Measurements from ENCODE around the gene PRLR. TPM values are rescaled to one million over a fixed set of nuclear protein-coding genes. Genes with fewer than 3 reads are reported as not detected.

PRLR gene
- total and polyA plus RNA-seq, 2 experiments from 2014 or later: 0.31 to 2.2 TPM

DNA sequence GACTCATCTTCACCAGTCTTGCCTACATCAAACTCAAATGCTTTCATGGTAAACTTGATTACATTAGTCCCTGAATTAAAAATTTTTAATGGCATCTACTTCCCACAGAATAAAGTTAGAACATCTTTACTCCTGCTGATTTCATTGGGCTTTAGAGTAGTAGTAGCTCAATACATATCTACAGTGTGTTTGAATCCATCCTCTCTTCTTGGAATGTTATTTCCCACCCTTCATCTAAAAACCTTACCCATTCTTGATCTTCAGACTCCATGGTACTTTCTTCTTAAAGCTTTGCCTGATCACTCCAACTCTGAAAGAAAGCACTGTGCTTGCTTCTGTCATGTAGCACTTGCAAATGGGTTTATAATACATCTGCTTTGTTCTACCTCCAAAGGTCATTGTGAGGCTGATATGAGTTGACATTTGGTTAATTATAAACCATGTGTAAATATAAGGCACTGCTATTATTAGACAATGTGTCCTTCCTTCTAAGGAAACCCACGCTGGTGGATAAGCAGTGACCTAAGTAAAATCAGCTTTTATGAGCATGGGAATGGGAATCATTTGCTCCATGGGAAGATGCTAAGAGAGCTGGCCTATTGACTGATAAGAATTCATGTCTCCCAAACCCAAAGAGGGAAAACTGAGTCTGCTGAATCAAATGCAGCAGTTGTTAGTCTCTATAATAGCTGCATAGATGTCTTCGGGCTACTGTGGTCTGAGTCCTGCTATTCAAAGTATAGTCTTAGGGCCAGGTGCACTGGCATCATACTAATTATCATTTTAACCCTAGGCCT is 7.5 kb upstream of the PRLR start:
- Mint-ChIP-seq H3K4me3 (no peak overlapping the region), H3K4me1 (peaks cover 13% of the 10 kb centered on the region; the same call in 2 of the 3 replicates), H3K9me3 (no peaks in the 10 kb centered on the region), H3K27ac (no peak overlapping the region), H3K27me3 (ENCODE audit: insufficient read depth, low read depth, poor library complexity) (no peaks in the 10 kb centered on the region), H3K36me3 (ENCODE audit: low read depth) (no peaks in the 10 kb centered on the region)
- Histone ChIP-seq H2AFZ (no peak overlapping the region), H4K20me1 (replicated peaks; ENCODE audit: insufficient read depth) (no peaks in the 10 kb centered on the region), H3K27ac (ENCODE audit: low read depth) (no peak overlapping the region), H3K4me1 (ENCODE audit: insufficient read depth) (no peaks in the 10 kb centered on the region), H3K79me2 (replicated peaks; ENCODE audit: insufficient read depth) (no peaks in the 10 kb centered on the region), H3K4me3 (no peak overlapping the region), H3K9me2 (ENCODE audit: insufficient read depth) (peaks cover 8% of the 10 kb centered on the region), H3F3A (replicated peaks; ENCODE audit: low read depth) (no peaks in the 10 kb centered on the region), H3K27me3 (ENCODE audit: insufficient read depth) (no peaks in the 10 kb centered on the region), H3K4me2 (no peak overlapping the region), H3K36me3 (ENCODE audit: insufficient read depth) (no peaks in the 10 kb centered on the region)
- TF ChIP-seq JUNB (IDR thresholded peaks at IDR 0.05; ENCODE audit: unreplicated experiment) (no peak), ZNF114 (CRISPR knock-in tag; IDR thresholded peaks at IDR 0.05) (no peak), ZNF331 (CRISPR knock-in tag; IDR thresholded peaks at IDR 0.05; ENCODE audit: low read depth) (no peak), NANOG (IDR thresholded peaks at IDR 0.05; ENCODE audit: borderline replicate concordance) (no peak), POLR2AphosphoS5 (IDR thresholded peaks at IDR 0.05; ENCODE audit: low read depth) (no peak), CREB1 (CRISPR knock-in tag; IDR thresholded peaks at IDR 0.05; ENCODE audit: low read depth) (no peak), STAT1 (IDR thresholded peaks at IDR 0.05; ENCODE audit: unreplicated experiment) (no peak), EZH2 (IDR thresholded peaks at IDR 0.05; ENCODE audit: low read depth, unreplicated experiment) (no peak)
- TF ChIP-seq, protein P1, sequence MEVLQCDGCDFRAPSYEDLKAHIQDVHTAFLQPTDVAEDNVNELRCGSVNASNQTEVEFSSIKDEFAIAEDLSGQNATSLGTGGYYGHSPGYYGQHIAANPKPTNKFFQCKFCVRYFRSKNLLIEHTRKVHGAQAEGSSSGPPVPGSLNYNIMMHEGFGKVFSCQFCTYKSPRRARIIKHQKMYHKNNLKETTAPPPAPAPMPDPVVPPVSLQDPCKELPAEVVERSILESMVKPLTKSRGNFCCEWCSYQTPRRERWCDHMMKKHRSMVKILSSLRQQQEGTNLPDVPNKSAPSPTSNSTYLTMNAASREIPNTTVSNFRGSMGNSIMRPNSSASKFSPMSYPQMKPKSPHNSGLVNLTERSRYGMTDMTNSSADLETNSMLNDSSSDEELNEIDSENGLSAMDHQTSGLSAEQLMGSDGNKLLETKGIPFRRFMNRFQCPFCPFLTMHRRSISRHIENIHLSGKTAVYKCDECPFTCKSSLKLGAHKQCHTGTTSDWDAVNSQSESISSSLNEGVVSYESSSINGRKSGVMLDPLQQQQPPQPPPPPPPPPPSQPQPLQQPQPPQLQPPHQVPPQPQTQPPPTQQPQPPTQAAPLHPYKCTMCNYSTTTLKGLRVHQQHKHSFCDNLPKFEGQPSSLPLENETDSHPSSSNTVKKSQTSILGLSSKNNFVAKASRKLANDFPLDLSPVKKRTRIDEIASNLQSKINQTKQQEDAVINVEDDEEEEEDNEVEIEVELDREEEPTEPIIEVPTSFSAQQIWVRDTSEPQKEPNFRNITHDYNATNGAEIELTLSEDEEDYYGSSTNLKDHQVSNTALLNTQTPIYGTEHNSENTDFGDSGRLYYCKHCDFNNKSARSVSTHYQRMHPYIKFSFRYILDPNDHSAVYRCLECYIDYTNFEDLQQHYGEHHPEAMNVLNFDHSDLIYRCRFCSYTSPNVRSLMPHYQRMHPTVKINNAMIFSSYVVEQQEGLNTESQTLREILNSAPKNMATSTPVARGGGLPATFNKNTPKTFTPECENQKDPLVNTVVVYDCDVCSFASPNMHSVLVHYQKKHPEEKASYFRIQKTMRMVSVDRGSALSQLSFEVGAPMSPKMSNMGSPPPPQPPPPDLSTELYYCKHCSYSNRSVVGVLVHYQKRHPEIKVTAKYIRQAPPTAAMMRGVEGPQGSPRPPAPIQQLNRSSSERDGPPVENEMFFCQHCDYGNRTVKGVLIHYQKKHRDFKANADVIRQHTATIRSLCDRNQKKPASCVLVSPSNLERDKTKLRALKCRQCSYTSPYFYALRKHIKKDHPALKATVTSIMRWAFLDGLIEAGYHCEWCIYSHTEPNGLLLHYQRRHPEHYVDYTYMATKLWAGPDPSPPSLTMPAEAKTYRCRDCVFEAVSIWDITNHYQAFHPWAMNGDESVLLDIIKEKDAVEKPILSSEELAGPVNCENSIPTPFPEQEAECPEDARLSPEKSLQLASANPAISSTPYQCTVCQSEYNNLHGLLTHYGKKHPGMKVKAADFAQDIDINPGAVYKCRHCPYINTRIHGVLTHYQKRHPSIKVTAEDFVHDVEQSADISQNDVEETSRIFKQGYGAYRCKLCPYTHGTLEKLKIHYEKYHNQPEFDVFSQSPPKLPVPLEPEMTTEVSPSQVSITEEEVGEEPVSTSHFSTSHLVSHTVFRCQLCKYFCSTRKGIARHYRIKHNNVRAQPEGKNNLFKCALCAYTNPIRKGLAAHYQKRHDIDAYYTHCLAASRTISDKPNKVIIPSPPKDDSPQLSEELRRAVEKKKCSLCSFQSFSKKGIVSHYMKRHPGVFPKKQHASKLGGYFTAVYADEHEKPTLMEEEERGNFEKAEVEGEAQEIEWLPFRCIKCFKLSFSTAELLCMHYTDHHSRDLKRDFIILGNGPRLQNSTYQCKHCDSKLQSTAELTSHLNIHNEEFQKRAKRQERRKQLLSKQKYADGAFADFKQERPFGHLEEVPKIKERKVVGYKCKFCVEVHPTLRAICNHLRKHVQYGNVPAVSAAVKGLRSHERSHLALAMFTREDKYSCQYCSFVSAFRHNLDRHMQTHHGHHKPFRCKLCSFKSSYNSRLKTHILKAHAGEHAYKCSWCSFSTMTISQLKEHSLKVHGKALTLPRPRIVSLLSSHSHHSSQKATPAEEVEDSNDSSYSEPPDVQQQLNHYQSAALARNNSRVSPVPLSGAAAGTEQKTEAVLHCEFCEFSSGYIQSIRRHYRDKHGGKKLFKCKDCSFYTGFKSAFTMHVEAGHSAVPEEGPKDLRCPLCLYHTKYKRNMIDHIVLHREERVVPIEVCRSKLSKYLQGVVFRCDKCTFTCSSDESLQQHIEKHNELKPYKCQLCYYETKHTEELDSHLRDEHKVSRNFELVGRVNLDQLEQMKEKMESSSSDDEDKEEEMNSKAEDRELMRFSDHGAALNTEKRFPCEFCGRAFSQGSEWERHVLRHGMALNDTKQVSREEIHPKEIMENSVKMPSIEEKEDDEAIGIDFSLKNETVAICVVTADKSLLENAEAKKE (CRISPR knock-in tag; IDR thresholded peaks at IDR 0.05): no peak
- TF ChIP-seq, protein P2, sequence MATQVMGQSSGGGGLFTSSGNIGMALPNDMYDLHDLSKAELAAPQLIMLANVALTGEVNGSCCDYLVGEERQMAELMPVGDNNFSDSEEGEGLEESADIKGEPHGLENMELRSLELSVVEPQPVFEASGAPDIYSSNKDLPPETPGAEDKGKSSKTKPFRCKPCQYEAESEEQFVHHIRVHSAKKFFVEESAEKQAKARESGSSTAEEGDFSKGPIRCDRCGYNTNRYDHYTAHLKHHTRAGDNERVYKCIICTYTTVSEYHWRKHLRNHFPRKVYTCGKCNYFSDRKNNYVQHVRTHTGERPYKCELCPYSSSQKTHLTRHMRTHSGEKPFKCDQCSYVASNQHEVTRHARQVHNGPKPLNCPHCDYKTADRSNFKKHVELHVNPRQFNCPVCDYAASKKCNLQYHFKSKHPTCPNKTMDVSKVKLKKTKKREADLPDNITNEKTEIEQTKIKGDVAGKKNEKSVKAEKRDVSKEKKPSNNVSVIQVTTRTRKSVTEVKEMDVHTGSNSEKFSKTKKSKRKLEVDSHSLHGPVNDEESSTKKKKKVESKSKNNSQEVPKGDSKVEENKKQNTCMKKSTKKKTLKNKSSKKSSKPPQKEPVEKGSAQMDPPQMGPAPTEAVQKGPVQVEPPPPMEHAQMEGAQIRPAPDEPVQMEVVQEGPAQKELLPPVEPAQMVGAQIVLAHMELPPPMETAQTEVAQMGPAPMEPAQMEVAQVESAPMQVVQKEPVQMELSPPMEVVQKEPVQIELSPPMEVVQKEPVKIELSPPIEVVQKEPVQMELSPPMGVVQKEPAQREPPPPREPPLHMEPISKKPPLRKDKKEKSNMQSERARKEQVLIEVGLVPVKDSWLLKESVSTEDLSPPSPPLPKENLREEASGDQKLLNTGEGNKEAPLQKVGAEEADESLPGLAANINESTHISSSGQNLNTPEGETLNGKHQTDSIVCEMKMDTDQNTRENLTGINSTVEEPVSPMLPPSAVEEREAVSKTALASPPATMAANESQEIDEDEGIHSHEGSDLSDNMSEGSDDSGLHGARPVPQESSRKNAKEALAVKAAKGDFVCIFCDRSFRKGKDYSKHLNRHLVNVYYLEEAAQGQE (IDR thresholded peaks at IDR 0.05; ENCODE audit: unreplicated experiment): no peak
- TF ChIP-seq, protein P3, sequence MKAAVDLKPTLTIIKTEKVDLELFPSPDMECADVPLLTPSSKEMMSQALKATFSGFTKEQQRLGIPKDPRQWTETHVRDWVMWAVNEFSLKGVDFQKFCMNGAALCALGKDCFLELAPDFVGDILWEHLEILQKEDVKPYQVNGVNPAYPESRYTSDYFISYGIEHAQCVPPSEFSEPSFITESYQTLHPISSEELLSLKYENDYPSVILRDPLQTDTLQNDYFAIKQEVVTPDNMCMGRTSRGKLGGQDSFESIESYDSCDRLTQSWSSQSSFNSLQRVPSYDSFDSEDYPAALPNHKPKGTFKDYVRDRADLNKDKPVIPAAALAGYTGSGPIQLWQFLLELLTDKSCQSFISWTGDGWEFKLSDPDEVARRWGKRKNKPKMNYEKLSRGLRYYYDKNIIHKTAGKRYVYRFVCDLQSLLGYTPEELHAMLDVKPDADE (IDR thresholded peaks at IDR 0.05): no peak
- TF ChIP-seq, protein P4, sequence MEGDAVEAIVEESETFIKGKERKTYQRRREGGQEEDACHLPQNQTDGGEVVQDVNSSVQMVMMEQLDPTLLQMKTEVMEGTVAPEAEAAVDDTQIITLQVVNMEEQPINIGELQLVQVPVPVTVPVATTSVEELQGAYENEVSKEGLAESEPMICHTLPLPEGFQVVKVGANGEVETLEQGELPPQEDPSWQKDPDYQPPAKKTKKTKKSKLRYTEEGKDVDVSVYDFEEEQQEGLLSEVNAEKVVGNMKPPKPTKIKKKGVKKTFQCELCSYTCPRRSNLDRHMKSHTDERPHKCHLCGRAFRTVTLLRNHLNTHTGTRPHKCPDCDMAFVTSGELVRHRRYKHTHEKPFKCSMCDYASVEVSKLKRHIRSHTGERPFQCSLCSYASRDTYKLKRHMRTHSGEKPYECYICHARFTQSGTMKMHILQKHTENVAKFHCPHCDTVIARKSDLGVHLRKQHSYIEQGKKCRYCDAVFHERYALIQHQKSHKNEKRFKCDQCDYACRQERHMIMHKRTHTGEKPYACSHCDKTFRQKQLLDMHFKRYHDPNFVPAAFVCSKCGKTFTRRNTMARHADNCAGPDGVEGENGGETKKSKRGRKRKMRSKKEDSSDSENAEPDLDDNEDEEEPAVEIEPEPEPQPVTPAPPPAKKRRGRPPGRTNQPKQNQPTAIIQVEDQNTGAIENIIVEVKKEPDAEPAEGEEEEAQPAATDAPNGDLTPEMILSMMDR (conservative IDR thresholded peaks at IDR 0.05; ENCODE audit: low read depth in 2 of 2): no peak
- DNase-seq (ENCODE audit: low spot score): no peak
- ATAC-seq: no peak
